Stomach (tissue), 4 donors: Measurements from ENCODE around the gene MIF4GD.
"Not testable (repeated sequence)": the region's sequence is repeated elsewhere in the genome, so short reads cannot be mapped to it uniquely, and the experiment has no call there.

Experiments used
- CTCF ChIP-seq, 7 experiments: fragments of 450-650 bp in 4 of 7; fragments of 200-600 bp in 3 of 7; sonication (generic) in 3 of 7; IDR thresholded peaks; one replicate each; pipeline ENCODE4 v1.5.1; 2016 to 2019; ENCODE audit warnings: antibody characterized with exemption in 7 of 7, control low read depth in 2 of 7, mild to moderate bottlenecking in 1 of 7
- POLR2A ChIP-seq, 4 donors: fragments of 450-650 bp; IDR thresholded peaks; one replicate each; pipeline ENCODE4 v1.6.1; 2016; ENCODE audit warnings: antibody characterized with exemption in 4 of 4, control low read depth in 2 of 4, mild to moderate bottlenecking in 1 of 4, moderate library complexity in 1 of 4

GRCh38 chr17:75255954-75256698, 14.9 kb downstream of the MIF4GD start:
- not testable (repeated sequence) for TF ChIP-seq CTCF, POLR2A (IDR thresholded peaks at IDR 0.05)
